H1 (cell line): ENCODE data around the gene AKTIP. TPM values are rescaled to one million over a fixed set of nuclear protein-coding genes. Genes with fewer than 3 reads are reported as not detected.

Source experiments
- CTCF ChIA-PET: fragments of 300-600 bp; sonication (Branson Sonifier 250); formaldehyde crosslinking; loops from one replicate; lab custom pipeline; 2021; ENCODE audit not compliant: partially characterized antibody; lab: Charles Lee
- POLR2A ChIA-PET: fragments of 300-600 bp; sonication (Branson Sonifier 250); formaldehyde crosslinking; loops from one replicate; lab custom pipeline; 2021; ENCODE audit warnings: inconsistent platforms; ENCODE audit not compliant: partially characterized antibody; lab: Charles Lee
- DNase-seq, 2 experiments: peaks; one replicate each; pipeline versions ENCODE4 v3.0.0 to v3.0.0-alpha.2; 2010 to 2022; ENCODE audit warnings: low spot score in 2 of 2, low read depth in 1 of 2, mixed read lengths in 1 of 2
- FAIRE-seq: peaks from 2 replicates; lab custom pipeline; 2011; peaks lifted over from hg19 to GRCh38; lab: Jason Lieb, UNC
- H2AFZ ChIP-seq: 2 replicates; pipeline ENCODE4 v1.8.1; 2012; ENCODE audit warnings: low read length, inconsistent platforms
- H2AK5ac ChIP-seq: 2 replicates; pipeline ENCODE4 v1.6.1; 2013; ENCODE audit warnings: low read depth, low read length
- H2BK120ac ChIP-seq: replicated peaks from 2 replicates; pipeline ENCODE3; 2013; ENCODE audit warnings: low read depth, low read length, inconsistent platforms
- H2BK12ac ChIP-seq: 2 replicates; pipeline ENCODE4 v1.6.1; 2013; ENCODE audit warnings: low read depth, low read length
- H2BK15ac ChIP-seq: 2 replicates; pipeline ENCODE4 v1.6.1; 2013; ENCODE audit warnings: low read length
- H2BK20ac ChIP-seq: 2 replicates; pipeline ENCODE4 v1.6.1; 2013; ENCODE audit warnings: low read length
- H2BK5ac ChIP-seq: 2 replicates; pipeline ENCODE4 v1.6.1; 2013; ENCODE audit warnings: low read depth, low read length
- H3K14ac ChIP-seq: 2 replicates; pipeline ENCODE4 v1.6.1; 2013; ENCODE audit warnings: inconsistent platforms; ENCODE audit not compliant: insufficient read length
- H3K18ac ChIP-seq: 2 replicates; pipeline ENCODE4 v1.6.1; 2013; ENCODE audit warnings: low read length; ENCODE audit errors: extremely low read depth
- H3K23ac ChIP-seq: 2 replicates; pipeline ENCODE4 v1.6.1; 2013; ENCODE audit warnings: inconsistent platforms; ENCODE audit not compliant: insufficient read length
- H3K23me2 ChIP-seq: 2 replicates; pipeline ENCODE4 v1.6.1; 2013; ENCODE audit warnings: low read depth, low read length
- H3K27ac ChIP-seq: 2 replicates; pipeline ENCODE4 v1.6.1; 2011; ENCODE audit warnings: low read depth, low read length, inconsistent platforms
- H3K27me3 ChIP-seq, 4 experiments: replicated peaks in 1 of 4; 1 replicate in 1 of 4; 2 replicates in 3 of 4; pipeline versions ENCODE4 v1.6.1 to v1.8.1; 2011 to 2013; ENCODE audit warnings: low read length in 3 of 4, mild to moderate bottlenecking in 3 of 4, inconsistent platforms in 2 of 4, mixed read lengths in 2 of 4, moderate library complexity in 1 of 4; ENCODE audit not compliant: control insufficient read depth in 3 of 4, insufficient read depth in 3 of 4; ENCODE audit errors: extremely low read depth in 1 of 4
- H3K36me3 ChIP-seq, 4 experiments: 2 replicates each; pipeline versions ENCODE4 v1.6.1 to v1.8.1; 2011 to 2013; ENCODE audit warnings: mild to moderate bottlenecking in 4 of 4, low read length in 3 of 4, moderate library complexity in 2 of 4, control low read depth in 1 of 4, inconsistent platforms in 1 of 4; ENCODE audit not compliant: insufficient read depth in 4 of 4, control insufficient read depth in 2 of 4
- H3K4ac ChIP-seq: replicated peaks from 2 replicates; pipeline ENCODE3; 2013; ENCODE audit warnings: low read length, low read depth, mixed read lengths, inconsistent platforms; ENCODE audit not compliant: insufficient read length
- H3K4me1 ChIP-seq, 4 experiments: replicated peaks in 1 of 4; 1 replicate in 1 of 4; 2 replicates in 3 of 4; pipeline versions ENCODE4 v1.6.1 to v1.8.1; 2011 to 2013; ENCODE audit warnings: low read length in 3 of 4, inconsistent platforms in 2 of 4, mixed read lengths in 1 of 4; ENCODE audit not compliant: insufficient read depth in 4 of 4, control insufficient read depth in 3 of 4
- H3K4me2 ChIP-seq, 2 experiments: 2 replicates each; pipeline versions ENCODE4 v1.6.1 to v1.8.1; 2011 to 2013; ENCODE audit warnings: low read depth in 2 of 2, low read length in 2 of 2, control low read depth in 1 of 2, inconsistent platforms in 1 of 2, mild to moderate bottlenecking in 1 of 2; ENCODE audit not compliant: insufficient read depth in 1 of 2
- H3K4me3 ChIP-seq, 4 experiments: fragments of 200-600, 300-600 bp in 1 of 4; sonication (generic), shearing (Covaris generic), sonication (Bioruptor Twin) in 1 of 4; 2 replicates each; pipeline versions ENCODE4 v1.5.1 to v1.8.1; 2011 to 2016; ENCODE audit warnings: low read length in 4 of 4, low read depth in 3 of 4, control low read depth in 2 of 4, inconsistent platforms in 2 of 4, mild to moderate bottlenecking in 2 of 4, mixed read lengths in 1 of 4, moderate library complexity in 1 of 4; ENCODE audit not compliant: insufficient read depth in 2 of 4; ENCODE audit errors: extremely low read depth in 1 of 4
- H3K56ac ChIP-seq: replicated peaks from 2 replicates; pipeline ENCODE3; 2013; ENCODE audit warnings: low read depth, mild to moderate bottlenecking, mixed read lengths, low read length, inconsistent platforms; ENCODE audit not compliant: insufficient read length
- H3K79me1 ChIP-seq: 2 replicates; pipeline ENCODE4 v1.6.1; 2013; ENCODE audit warnings: low read depth, low read length, control low read depth
- H3K79me2 ChIP-seq, 2 experiments: 2 replicates each; pipeline versions ENCODE4 v1.6.1 to v1.8.1; 2012 to 2013; ENCODE audit warnings: low read length in 2 of 2, mild to moderate bottlenecking in 2 of 2, inconsistent platforms in 1 of 2; ENCODE audit not compliant: insufficient read depth in 2 of 2, control insufficient read depth in 1 of 2
- H3K9ac ChIP-seq, 4 experiments: replicated peaks in 1 of 4; 1 replicate in 1 of 4; 2 replicates in 3 of 4; pipeline versions ENCODE4 v1.6.1 to v1.8.1; 2011 to 2013; ENCODE audit warnings: low read depth in 3 of 4, low read length in 3 of 4, control low read depth in 2 of 4, mild to moderate bottlenecking in 2 of 4, moderate library complexity in 2 of 4, inconsistent platforms in 1 of 4; ENCODE audit errors: extremely low read depth in 1 of 4
- H3K9me3 ChIP-seq, 2 experiments: 2 replicates each; pipeline versions ENCODE4 v1.6.1 to v1.8.1; 2012 to 2013; ENCODE audit warnings: mild to moderate bottlenecking in 2 of 2, moderate library complexity in 2 of 2, control low read depth in 1 of 2, inconsistent platforms in 1 of 2, low read depth in 1 of 2, low read length in 1 of 2, mixed read lengths in 1 of 2; ENCODE audit not compliant: insufficient read depth in 2 of 2
- H4K20me1 ChIP-seq, 2 experiments: replicated peaks in 1 of 2; 2 replicates each; pipeline versions ENCODE3 to v1.8.1; 2011 to 2013; ENCODE audit warnings: inconsistent platforms in 2 of 2, low read length in 2 of 2, mild to moderate bottlenecking in 1 of 2; ENCODE audit not compliant: insufficient read depth in 2 of 2, control insufficient read depth in 1 of 2
- H4K5ac ChIP-seq: 2 replicates; pipeline ENCODE4 v1.6.1; 2013; ENCODE audit warnings: low read length, low read depth, mixed read lengths, inconsistent platforms; ENCODE audit not compliant: insufficient read length
- H4K8ac ChIP-seq: 2 replicates; pipeline ENCODE4 v1.8.0; 2013; ENCODE audit warnings: mild to moderate bottlenecking, moderate library complexity, low read length, inconsistent platforms; ENCODE audit not compliant: insufficient read depth; ENCODE audit errors: extremely low read depth
- H4K91ac ChIP-seq: replicated peaks from 2 replicates; pipeline ENCODE3; 2013; ENCODE audit warnings: low read length, mixed read lengths, inconsistent platforms; ENCODE audit not compliant: insufficient read length
- MAFK ChIP-seq: IDR thresholded peaks from 2 replicates; pipeline ENCODE4 v1.6.1; 2012; ENCODE audit warnings: low read depth, mild to moderate bottlenecking, improper control_type of control experiment, low read length
- SIN3A ChIP-seq, 2 experiments: IDR thresholded peaks in 1 of 2; conservative IDR thresholded peaks in 1 of 2; 2 replicates each; pipeline ENCODE4 v1.6.1; 2011 to 2012; ENCODE audit warnings: low read length in 2 of 2, improper control_type of control experiment in 1 of 2, low read depth in 1 of 2, mild to moderate bottlenecking in 1 of 2
- whole genome bisulfite sequencing, 2 experiments: shearing (Covaris generic) in 1 of 2; methylation state at CpG; one replicate each; pipeline versions ENCODE4 v1.1.6 to v1.1.7; 2013 to 2015; ENCODE audit warnings: low lambda C conversion rate in 2 of 2, mixed read lengths in 2 of 2, inconsistent platforms in 1 of 2, low coverage in 1 of 2, missing lambda C conversion rate in 1 of 2; ENCODE audit not compliant: insufficient replicate concordance in 2 of 2, insufficient coverage in 1 of 2, insufficient read length in 1 of 2; ENCODE audit errors: extremely low coverage in 1 of 2, missing lambda C conversion rate in 1 of 2; 5-methylcytosine and 5-hydroxymethylcytosine counted together
- polyA plus RNA-seq, 7 experiments: library from polyadenylated mRNA; depleted of rRNA in 3 of 7; stranded (reverse) in 5 of 7; unstranded in 2 of 7; fragments of >200 nt in 5 of 7; fragments of 200-250 nt in 2 of 7; gene quantifications; 1 replicate in 5 of 7; 2 replicates in 1 of 7; 4 replicates in 1 of 7; pipeline versions ENCODE4 v1.2.1 to v1.2.3, GENCODE V29; 2011 to 2013; ENCODE audit warnings: missing spikeins in 2 of 7, mixed read lengths in 2 of 7
- total RNA-seq: library from RNA; stranded (reverse); fragmentation: NEBNext Ultra II Directional; extraction: Animal tissue kit (Norgen Biotek cat#: 25700); gene quantifications from 2 replicates; pipeline ENCODE4 v1.2.1, GENCODE V29; 2021

The AKTIP gene
- total and polyA plus RNA-seq, 2 of the 8 experiments (the other 6 are each of a cell fraction or from before 2014, with no cell fraction given), result 15.0 to 15.6 TPM

- no peak overlapping the region for H4K5ac ChIP-seq
- H3K23ac ChIP-seq, result no peak overlapping the region
- peaks cover 0 to 14% (median 6%) of the 10 kb centered on the region in 4 experiments; a peak in 6 of 7 replicates for H3K4me1 ChIP-seq
- H3K9me3 ChIP-seq, result no peaks in the 10 kb centered on the region
- ChIA-PET CTCF (no interaction called here), POLR2A (interaction anchor here (0.8 to 0.9 kb wide), 2 partner anchors 11 to 32 kb away, joined by 3 read pairs; no protein-coding TSS in a partner anchor)
- H2BK12ac ChIP-seq, result no peak overlapping the region
- no peak overlapping the region for H3K14ac ChIP-seq
- H4K91ac ChIP-seq, result no peak overlapping the region
- no peak overlapping the region for H3K27ac ChIP-seq
- peaks cover 0 to 7% of the 10 kb centered on the region in 2 experiments for H4K20me1 ChIP-seq
- no peak for DNase-seq
- H3K4me3 ChIP-seq, result peak overlapping the region in 2 of 4 experiments; percentile 1 to 94; a peak in 3 of 8 replicates
- peaks cover 6% of the 10 kb centered on the region for H3K23me2 ChIP-seq
- TF ChIP-seq MAFK (no peak), SIN3A (conservative IDR thresholded peaks at IDR 0.05 in 1 of 2, IDR thresholded peaks at IDR 0.05 in 1 of 2; ENCODE audit: low read depth in 1 of 2, low read length in 2 of 2) (no peak)
- H3K4me2 ChIP-seq, result peak overlapping the region; percentile 81 to 90; a peak in 2 of 4 replicates
- H3K9ac ChIP-seq, result no peak overlapping the region
- H3K18ac ChIP-seq, result no peak overlapping the region
- no peak overlapping the region for H3K56ac ChIP-seq
- no peak overlapping the region for H2AFZ ChIP-seq
- H2BK20ac ChIP-seq, result no peak overlapping the region
- no peak overlapping the region for H4K8ac ChIP-seq
- no peak overlapping the region for H2BK15ac ChIP-seq
- no peak overlapping the region for H3K4ac ChIP-seq
- WGBS, 2 experiments, result 76% methylated on average over 9 of the region's 9 CpGs; no CpG with 5 or more reads in 1 of the 2 experiments
- H3K79me2 ChIP-seq, result peaks cover 0 to 19% of the 10 kb centered on the region in 2 experiments; a peak in 2 of 4 replicates
- H3K27me3 ChIP-seq, result no peaks in the 10 kb centered on the region
- no peak overlapping the region for H2BK5ac ChIP-seq
- H2BK120ac ChIP-seq, result no peak overlapping the region
- no peak overlapping the region for H2AK5ac ChIP-seq
- peaks cover 0 to 20% (median 3%) of the 10 kb centered on the region in 4 experiments; a peak in 4 of 8 replicates for H3K36me3 ChIP-seq
- no peaks in the 10 kb centered on the region; the same call in 1 of the 2 replicates for H3K79me1 ChIP-seq
- no peak for FAIRE-seq
These were observed 1.7 kb downstream of the AKTIP start for GRCh38 chr16:53501216-53501859.
